ENCODE measurements around the gene EML1.

Gene EML1

DNA sequence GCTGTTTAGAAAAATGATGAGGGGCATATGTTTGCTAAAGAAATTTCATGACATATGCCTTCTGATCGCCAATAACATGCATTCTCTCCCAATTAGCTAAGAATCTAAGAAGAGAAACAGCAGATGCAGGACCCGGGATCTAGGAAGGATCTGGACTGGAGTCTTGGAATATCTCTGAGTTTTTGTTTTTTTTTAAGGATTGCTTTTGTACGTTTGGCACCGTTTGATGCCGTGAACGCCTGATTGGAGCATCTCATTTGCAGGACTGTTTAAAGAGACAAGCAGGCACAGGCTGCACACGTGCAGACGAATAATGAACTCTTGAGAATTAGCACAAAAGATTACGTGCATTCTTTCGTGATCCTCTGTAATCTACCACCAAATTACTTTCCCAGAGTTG is 13.6 kb downstream of the EML1 start:
- DNase-seq: no peak

- DNase-seq: no peak
Measured at GRCh38 chr14:99807413-99808153, 14.4 kb downstream of the EML1 start.

GRCh38 chr14:99808154-99808505 is 14.9 kb downstream of the EML1 start:
- no peak for DNase-seq

DNA sequence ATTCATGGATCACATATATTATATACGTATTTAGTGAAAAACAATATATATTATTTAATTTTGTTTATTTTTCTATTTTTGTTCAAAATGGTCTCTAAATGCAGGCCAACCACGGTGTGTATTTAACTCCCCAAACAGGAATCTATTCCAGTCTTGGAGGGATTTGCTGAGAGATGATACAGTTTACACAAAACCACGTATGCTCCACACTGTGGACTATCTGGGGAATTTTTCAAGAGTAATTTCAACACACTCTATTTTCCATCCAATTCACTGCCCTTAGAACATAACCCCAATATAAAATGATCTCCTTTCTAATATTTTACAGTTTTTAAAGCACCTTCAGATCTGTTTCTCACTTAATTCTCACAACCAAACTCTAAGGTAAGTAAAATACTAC is 15.3 kb downstream of the EML1 start:
- DNase-seq: no peak

- DNase-seq: no peak
Measured at GRCh38 chr14:99809360-99809759, 16.1 kb downstream of the EML1 start.

- no peak for DNase-seq
Measured at GRCh38 chr14:99809859-99810558, 16.8 kb downstream of the EML1 start.

DNA sequence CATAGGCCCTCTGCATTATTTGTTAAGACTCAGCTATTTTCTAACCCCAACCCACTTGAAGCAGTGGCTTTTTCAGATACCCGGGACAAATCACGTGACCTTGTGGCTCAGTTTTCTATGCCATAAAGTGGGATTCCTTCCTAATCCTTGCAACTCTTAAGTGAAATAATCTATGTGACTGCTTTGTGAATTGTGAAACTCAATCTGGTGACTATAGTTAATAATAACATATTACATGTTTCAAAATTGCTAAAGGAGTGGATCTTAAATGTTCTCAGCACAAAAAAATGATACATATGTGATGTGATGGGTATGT is 17.3 kb downstream of the EML1 start:
- no peak for DNase-seq

- no peak for DNase-seq
Measured at GRCh38 chr14:99812096-99812750, 19.0 kb downstream of the EML1 start.

- no peak for DNase-seq
Measured at GRCh38 chr14:99812892-99813291, 19.7 kb downstream of the EML1 start.

GRCh38 chr14:99815696-99816095 is 22.5 kb downstream of the EML1 start:
- no peak for DNase-seq

GRCh38 chr14:99816217-99816616 is 23.0 kb downstream of the EML1 start:
- DNase-seq: no peak

DNA sequence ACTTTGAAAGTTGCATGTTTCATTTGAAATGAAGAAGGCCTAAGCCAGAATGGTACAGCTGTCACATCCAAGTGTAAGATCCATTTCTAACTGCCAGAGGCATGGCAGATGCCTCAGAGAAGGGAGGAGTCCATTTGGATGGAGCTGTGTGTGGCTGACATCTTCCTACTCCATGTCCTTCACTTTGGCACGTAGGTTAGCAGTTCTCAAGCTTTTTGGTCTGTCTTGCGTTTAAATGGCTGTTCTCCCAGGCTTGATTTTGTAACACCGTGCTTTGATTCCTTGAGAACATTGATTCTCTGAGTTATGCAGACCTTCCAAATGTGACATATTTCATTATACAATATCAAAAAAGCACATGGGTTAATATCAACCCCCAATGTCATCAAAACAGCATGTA is 23.4 kb downstream of the EML1 start:
- DNase-seq: no peak

GRCh38 chr14:99817331-99817730 is 24.1 kb downstream of the EML1 start:
- DNase-seq: no peak

GRCh38 chr14:99818503-99819036 is 25.4 kb downstream of the EML1 start:
- no peak for DNase-seq

- DNase-seq: no peak
Measured at GRCh38 chr14:99819514-99819913, 26.3 kb downstream of the EML1 start.

DNA sequence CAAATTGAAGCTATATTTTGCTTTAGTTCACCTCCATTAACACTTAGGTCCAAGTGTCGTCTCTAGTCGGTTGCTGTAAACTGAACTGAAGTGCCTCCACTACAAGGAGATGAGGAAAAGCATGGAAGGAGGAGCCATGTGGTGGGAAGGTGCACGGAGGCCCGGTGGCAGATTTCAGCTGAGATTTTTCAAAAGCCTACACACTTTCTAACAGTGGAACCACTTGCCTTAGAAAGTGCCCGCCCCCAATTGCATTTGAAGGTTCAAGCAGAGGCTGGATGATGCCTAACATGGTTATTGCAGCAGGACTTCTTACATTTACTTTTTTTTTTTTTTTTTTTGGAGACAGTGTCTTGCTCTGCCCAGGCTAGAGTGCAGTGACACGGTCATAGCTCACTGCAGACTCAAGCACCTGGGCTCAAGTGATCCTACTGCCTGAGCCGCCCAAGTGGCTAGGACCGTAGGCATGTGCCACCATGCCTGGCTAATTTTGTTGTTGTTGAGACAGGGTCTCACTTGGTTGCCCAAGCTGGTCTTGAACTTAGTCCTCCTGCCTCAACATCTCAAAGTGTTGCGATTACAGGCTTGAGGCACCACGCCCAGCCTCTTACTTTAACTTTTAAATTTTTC is 27.6 kb downstream of the EML1 start:
- no peak for DNase-seq

- DNase-seq: no peak
Measured at GRCh38 chr14:99821519-99822508, 28.6 kb downstream of the EML1 start.

GRCh38 chr14:99822800-99823455 is 29.7 kb downstream of the EML1 start:
- DNase-seq: no peak

DNA sequence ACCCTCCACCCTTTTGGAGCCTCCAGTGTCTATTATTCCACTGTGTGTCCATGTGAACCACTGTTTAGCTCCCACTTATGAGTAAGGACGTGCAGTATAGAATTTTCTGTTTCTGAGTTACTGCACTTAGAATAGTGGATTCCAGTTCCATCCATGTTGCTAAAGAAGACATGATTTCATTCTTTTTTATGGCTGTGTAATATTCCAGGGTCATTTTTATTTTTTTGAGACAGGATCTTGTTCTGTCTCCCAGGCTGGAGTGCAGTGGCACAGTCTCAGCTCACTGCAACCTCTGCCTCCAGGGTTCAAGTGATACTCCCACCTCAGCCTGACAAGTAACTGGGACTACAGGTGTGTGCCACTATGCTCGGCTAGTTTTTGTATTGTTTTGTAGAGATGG is 31.6 kb downstream of the EML1 start:
- DNase-seq: no peak

DNA sequence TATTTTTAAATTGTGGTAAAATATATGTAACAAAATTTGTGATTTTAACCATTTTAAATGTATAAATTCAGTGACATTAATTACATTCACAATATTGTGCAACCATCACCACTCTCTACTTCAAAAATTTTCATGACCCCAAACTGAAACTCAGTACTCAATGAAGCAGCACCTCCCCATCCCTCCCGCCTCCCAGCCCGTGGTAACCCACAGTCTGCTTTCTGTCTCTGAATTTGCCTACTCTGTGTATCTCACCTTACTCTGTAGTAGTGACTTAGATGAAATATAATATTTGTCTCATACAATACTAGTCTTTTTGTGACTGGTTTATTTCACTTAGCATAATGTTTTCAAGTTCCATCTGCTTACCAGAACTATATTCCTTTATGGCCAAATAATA is 36.2 kb downstream of the EML1 start:
- DNase-seq: no peak

- no peak for DNase-seq
Measured at GRCh38 chr14:99831303-99831702, 38.1 kb downstream of the EML1 start.
